Neural cell (in vitro differentiated cells): ENCODE data around the gene WDR44.

ENCODE experiments used
- CTCF ChIP-seq: fragments of 450-650 bp; IDR thresholded peaks from 2 replicates; pipeline ENCODE4 v1.5.1; 2014; ENCODE audit warnings: antibody characterized with exemption, mild to moderate bottlenecking, moderate library complexity; ENCODE audit not compliant: poor library complexity, severe bottlenecking
- EP300 ChIP-seq: fragments of 450-650 bp; conservative IDR thresholded peaks from 2 replicates; pipeline ENCODE4 v1.6.1; 2014; ENCODE audit warnings: antibody characterized with exemption, mild to moderate bottlenecking, moderate library complexity; ENCODE audit not compliant: poor library complexity, severe bottlenecking
- EZH2 ChIP-seq: fragments of 200-600, 300-800 bp; shearing (Covaris generic), sonication (generic); IDR thresholded peaks from 2 replicates; pipeline ENCODE4 v1.6.1; 2014; ENCODE audit warnings: antibody characterized with exemption, low read length, borderline replicate concordance, mild to moderate bottlenecking; ENCODE audit not compliant: insufficient read depth, poor library complexity, severe bottlenecking
- RAD21 ChIP-seq: fragments of 450-650 bp; conservative IDR thresholded peaks from 2 replicates; pipeline ENCODE4 v1.6.1; 2014; ENCODE audit warnings: antibody characterized with exemption, mild to moderate bottlenecking, moderate library complexity
- REST ChIP-seq: IDR thresholded peaks from 2 replicates; pipeline ENCODE4 v1.6.1; 2012; ENCODE audit warnings: borderline replicate concordance

GRCh38 chrX:118474586-118474985 is 128.7 kb downstream of the WDR44 start:
- TF ChIP-seq CTCF = no peak
- no peak for TF ChIP-seq EP300
- TF ChIP-seq RAD21 = no peak
- TF ChIP-seq EZH2 = no peak
- no peak for TF ChIP-seq REST
